ENCODE data around the gene REXO1.

The REXO1 gene

GRCh38 chr19:1884719-1885334 lies 36.5 kb upstream of the REXO1 start:
- H3K4me1 ChIP-seq (ENCODE audit: insufficient read depth, low read length) = peaks cover 43% of the 10 kb centered on the region
- DNase-seq (no peak), ATAC-seq (ENCODE audit: insufficient read depth, low read depth) (peak; percentile 20; the same call in 1 of the 3 replicates)
- H3K9me3 ChIP-seq (ENCODE audit: insufficient read depth, low read length, severe bottlenecking) = no peaks in the 10 kb centered on the region
- H3K4me2 ChIP-seq (ENCODE audit: insufficient read depth, low read length) = peak overlapping the region; percentile 94
- H3K27ac ChIP-seq (ENCODE audit: low read length) = peak overlapping the region; percentile 70
- peaks cover 46% of the 10 kb centered on the region for H4K20me1 ChIP-seq (ENCODE audit: insufficient read depth, low read length)
- H3K4me3 ChIP-seq (ENCODE audit: low read depth in 1 of 2, low read length in 2 of 2) = peak overlapping the region; percentile 70 to 72; a peak in 3 of 4 replicates
- peaks cover 19% of the 10 kb centered on the region for H3K36me3 ChIP-seq (ENCODE audit: insufficient read depth, low read length)
- peak overlapping the region; percentile 28; the same call in 1 of the 2 replicates for H2AFZ ChIP-seq (ENCODE audit: low read depth, low read length)
- peaks cover 48% of the 10 kb centered on the region for H3K79me2 ChIP-seq (ENCODE audit: insufficient read depth, low read length)
- peak overlapping the region; percentile 71 for H3K9ac ChIP-seq (ENCODE audit: low read depth, low read length)
- no peaks in the 10 kb centered on the region for H3K27me3 ChIP-seq (ENCODE audit: insufficient read depth, low read length, poor library complexity)
- TF ChIP-seq CTCF (IDR thresholded peaks at IDR 0.05; ENCODE audit: borderline replicate concordance, extremely low read depth, low read length, poor library complexity, severe bottlenecking) (no peak), EZH2 (IDR thresholded peaks at IDR 0.05; ENCODE audit: borderline replicate concordance, low read depth, low read length, severe bottlenecking) (no peak)

- Histone ChIP-seq H3K36me3 (ENCODE audit: insufficient read depth, low read length) (peaks cover 19% of the 10 kb centered on the region), H3K27me3 (ENCODE audit: insufficient read depth, low read length, poor library complexity) (no peaks in the 10 kb centered on the region), H4K20me1 (ENCODE audit: insufficient read depth, low read length) (peaks cover 46% of the 10 kb centered on the region), H3K79me2 (ENCODE audit: insufficient read depth, low read length) (peaks cover 48% of the 10 kb centered on the region), H2AFZ (ENCODE audit: low read depth, low read length) (peak overlapping the region; percentile 28; the same call in 1 of the 2 replicates), H3K4me1 (ENCODE audit: insufficient read depth, low read length) (peaks cover 43% of the 10 kb centered on the region), H3K9me3 (ENCODE audit: insufficient read depth, low read length, severe bottlenecking) (no peaks in the 10 kb centered on the region), H3K4me3 (ENCODE audit: low read depth in 1 of 2, low read length in 2 of 2) (peak overlapping the region; percentile 70 to 72; a peak in 3 of 4 replicates), H3K27ac (ENCODE audit: low read length) (peak overlapping the region; percentile 70), H3K9ac (ENCODE audit: low read depth, low read length) (peak overlapping the region; percentile 71), H3K4me2 (ENCODE audit: insufficient read depth, low read length) (peak overlapping the region; percentile 94)
- DNase-seq (no peak), ATAC-seq (ENCODE audit: insufficient read depth, low read depth) (0 out of 3 replicates have a peak, but pooled peaks have one; percentile 13)
- TF ChIP-seq EZH2 (IDR thresholded peaks at IDR 0.05; ENCODE audit: borderline replicate concordance, low read depth, low read length, severe bottlenecking) (no peak), CTCF (IDR thresholded peaks at IDR 0.05; ENCODE audit: borderline replicate concordance, extremely low read depth, low read length, poor library complexity, severe bottlenecking) (no peak)
These were observed 36.0 kb upstream of the REXO1 start for GRCh38 chr19:1884291-1884718.

DNA sequence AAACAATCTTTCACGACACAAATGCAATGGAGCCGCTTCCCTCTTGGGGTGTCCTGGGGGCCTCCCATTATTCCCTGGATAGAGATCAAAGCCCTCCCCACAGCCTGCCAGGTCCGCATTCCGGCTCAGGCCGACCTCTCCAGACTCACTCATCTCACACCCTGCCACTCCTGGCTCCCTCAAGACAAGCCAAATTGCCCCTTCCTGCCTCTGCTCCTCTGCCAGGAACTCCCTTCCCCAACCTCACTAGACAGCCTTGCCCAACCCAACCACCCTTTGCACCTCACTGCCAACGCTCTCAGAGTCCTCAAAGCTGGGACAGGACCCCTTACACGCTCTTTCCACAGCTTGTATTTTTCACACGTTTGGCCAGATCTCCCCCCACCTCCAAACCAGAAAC lies 35.5 kb upstream of the REXO1 start:
- DNase-seq (no peak), ATAC-seq (ENCODE audit: insufficient read depth, low read depth) (no peak)
- TF ChIP-seq CTCF (IDR thresholded peaks at IDR 0.05; ENCODE audit: borderline replicate concordance, extremely low read depth, low read length, poor library complexity, severe bottlenecking) = no peak
- no peak for TF ChIP-seq EZH2 (IDR thresholded peaks at IDR 0.05; ENCODE audit: borderline replicate concordance, low read depth, low read length, severe bottlenecking)
- H3K27ac ChIP-seq (ENCODE audit: low read length) = peak overlapping the region; percentile 70
- peaks cover 19% of the 10 kb centered on the region for H3K36me3 ChIP-seq (ENCODE audit: insufficient read depth, low read length)
- peak overlapping the region; percentile 71 for H3K9ac ChIP-seq (ENCODE audit: low read depth, low read length)
- H3K79me2 ChIP-seq (ENCODE audit: insufficient read depth, low read length) = peaks cover 48% of the 10 kb centered on the region
- peaks cover 43% of the 10 kb centered on the region for H3K4me1 ChIP-seq (ENCODE audit: insufficient read depth, low read length)
- H3K4me2 ChIP-seq (ENCODE audit: insufficient read depth, low read length) = peak overlapping the region; percentile 94
- H3K27me3 ChIP-seq (ENCODE audit: insufficient read depth, low read length, poor library complexity) = no peaks in the 10 kb centered on the region
- H4K20me1 ChIP-seq (ENCODE audit: insufficient read depth, low read length) = peaks cover 46% of the 10 kb centered on the region
- H3K4me3 ChIP-seq (ENCODE audit: low read depth in 1 of 2, low read length in 2 of 2) = peak overlapping the region; percentile 70 to 72; a peak in 3 of 4 replicates
- H3K9me3 ChIP-seq (ENCODE audit: insufficient read depth, low read length, severe bottlenecking) = no peaks in the 10 kb centered on the region
- H2AFZ ChIP-seq (ENCODE audit: low read depth, low read length) = no peak overlapping the region
